Astrocyte of the spinal cord (primary cell): ENCODE results near the gene CHID1.
A peak's percentile ranks its signal among the peaks of the same experiment; 100 is the strongest.

ENCODE experiments used
- DNase-seq: peaks from one replicate; pipeline ENCODE4 v3.0.0; 2011; ENCODE audit warnings: low read depth, low spot score
- H3K4me3 ChIP-seq: 2 replicates; pipeline ENCODE4 v1.5.1; 2011; ENCODE audit warnings: low read depth, mild to moderate bottlenecking, low read length, moderate library complexity
- CTCF ChIP-seq: IDR thresholded peaks from 2 replicates; pipeline ENCODE4 v1.5.1; 2012; ENCODE audit warnings: low read depth, mild to moderate bottlenecking, low read length, inconsistent platforms
- in situ Hi-C: cut with HindIII; loops from 2 replicates; pipeline ENCODE4 v1.10.0; 2017; ENCODE audit warnings: low sequenced_read_pairs

CHID1 gene

GRCh38 chr11:827146-827896 is 83.3 kb downstream of the CHID1 start:
- in situ Hi-C loops = no loop called here
- DNase-seq = no peak
- TF ChIP-seq CTCF = no peak
- H3K4me3 ChIP-seq = no peak overlapping the region

- in situ Hi-C loops = no loop called here
- DNase-seq = no peak
- H3K4me3 ChIP-seq = peak overlapping the region; percentile 15
- no peak for TF ChIP-seq CTCF
These were observed 83.8 kb downstream of the CHID1 start for GRCh38 chr11:826836-827145.

- no peak for DNase-seq
- TF ChIP-seq CTCF = no peak
- H3K4me3 ChIP-seq = no peak overlapping the region
- in situ Hi-C loops = no loop called here
These were observed 84.4 kb downstream of the CHID1 start for GRCh38 chr11:826227-826621.

- in situ Hi-C loops = no loop called here
- no peak overlapping the region for H3K4me3 ChIP-seq
- TF ChIP-seq CTCF = no peak
- no peak for DNase-seq
These were observed 85.0 kb downstream of the CHID1 start for GRCh38 chr11:825366-826226.

- no peak overlapping the region for H3K4me3 ChIP-seq
- DNase-seq = no peak
- TF ChIP-seq CTCF = no peak
- in situ Hi-C loops = no loop called here
These were observed 85.7 kb downstream of the CHID1 start for GRCh38 chr11:824942-825341.

GRCh38 chr11:824292-824880 is 86.2 kb downstream of the CHID1 start:
- no peak for DNase-seq
- no peak overlapping the region for H3K4me3 ChIP-seq
- in situ Hi-C loops = no loop called here
- TF ChIP-seq CTCF = no peak
